HL-60 (cell line): Measurements from ENCODE around the gene RBBP4.

Experiments used
- DNase-seq, 2 experiments: peaks; one replicate each; pipeline ENCODE4 v3.0.0-alpha.2; 2010 to 2020; ENCODE audit warnings: low read depth in 1 of 2, low spot score in 1 of 2
- H3K27ac ChIP-seq: fragments of 250-450 bp; sonication (Bioruptor Pico); replicated peaks from 2 replicates; pipeline ENCODE4 v1.5.1; 2020; ENCODE audit warnings: mild to moderate bottlenecking, moderate library complexity
- H3K27me3 ChIP-seq: fragments of 250-450 bp; sonication (Bioruptor Pico); 2 replicates; pipeline ENCODE4 v1.5.1; 2021; ENCODE audit warnings: mild to moderate bottlenecking, moderate library complexity; ENCODE audit not compliant: insufficient read depth, poor library complexity, severe bottlenecking
- H3K4me3 ChIP-seq: replicated peaks from 2 replicates; pipeline ENCODE4 v1.5.1; 2011; ENCODE audit warnings: mild to moderate bottlenecking, control low read depth, low read length; ENCODE audit not compliant: insufficient read depth
- CTCF ChIP-seq: IDR thresholded peaks from one replicate; pipeline ENCODE4 v1.5.1; 2011; ENCODE audit warnings: low read length, control low read depth, inconsistent platforms; ENCODE audit not compliant: insufficient read depth
- GABPA ChIP-seq: IDR thresholded peaks from 2 replicates; pipeline ENCODE4 v1.6.1; 2012; ENCODE audit warnings: low read depth
- POLR2AphosphoS5 ChIP-seq: IDR thresholded peaks from 2 replicates; pipeline ENCODE4 v1.6.1; 2012; ENCODE audit warnings: low read depth
- REST ChIP-seq: IDR thresholded peaks from 2 replicates; pipeline ENCODE4 v1.6.1; 2012; ENCODE audit warnings: low read depth; ENCODE audit not compliant: insufficient replicate concordance
- SPI1 ChIP-seq: IDR thresholded peaks from 2 replicates; pipeline ENCODE4 v1.6.1; 2012; ENCODE audit warnings: low read depth, mild to moderate bottlenecking, borderline replicate concordance

The RBBP4 gene

GRCh38 chr1:32728413-32729077 lies 77.5 kb downstream of the RBBP4 start:
- H3K27me3 ChIP-seq, result no peaks in the 10 kb centered on the region
- H3K4me3 ChIP-seq, result no peak overlapping the region
- TF ChIP-seq SPI1 (no peak), REST (no peak), POLR2AphosphoS5 (no peak), GABPA (no peak), CTCF (no peak)
- no peak for DNase-seq
- no peak overlapping the region for H3K27ac ChIP-seq

DNA sequence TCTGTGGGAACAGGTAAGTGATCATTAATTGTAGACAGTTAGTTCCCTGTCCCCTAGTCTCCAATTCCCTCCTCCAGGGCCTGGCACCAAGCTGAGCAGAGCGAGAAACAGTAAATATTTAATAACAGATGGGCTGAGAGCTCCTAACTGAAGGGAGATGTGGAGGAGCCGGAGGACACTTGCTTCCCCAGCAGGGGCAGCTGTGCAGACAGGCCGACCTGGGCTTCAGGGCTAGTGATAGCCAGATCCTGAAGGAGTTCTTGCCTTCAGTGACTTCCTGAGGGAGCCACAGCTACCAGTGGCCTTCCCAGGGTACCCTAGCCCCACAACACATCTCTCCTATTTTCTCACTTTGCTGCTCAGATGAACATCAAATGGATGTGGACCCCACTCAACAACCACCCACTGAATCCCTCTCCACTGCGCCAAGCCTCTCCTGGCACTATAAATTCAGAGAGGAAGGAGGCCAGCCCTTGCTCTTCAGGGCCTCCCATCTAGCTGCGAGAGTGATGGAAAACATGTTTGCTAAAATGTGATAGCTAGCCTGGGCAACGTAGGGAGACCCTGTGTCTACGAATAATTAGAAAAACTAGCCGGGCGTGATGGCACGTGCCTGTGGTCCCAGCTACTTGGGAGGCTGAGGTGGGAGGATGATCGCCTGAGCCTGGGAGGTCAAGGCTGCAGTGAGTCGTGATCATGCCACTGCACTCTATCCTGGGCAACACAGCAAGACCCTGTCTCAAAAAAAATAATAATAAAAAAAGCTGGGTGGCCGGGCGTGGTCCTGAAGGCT lies 78.4 kb downstream of the RBBP4 start:
- TF ChIP-seq GABPA (no peak), CTCF (no peak), SPI1 (no peak), POLR2AphosphoS5 (no peak), REST (no peak)
- Histone ChIP-seq H3K27ac (no peak overlapping the region), H3K4me3 (no peak overlapping the region), H3K27me3 (no peaks in the 10 kb centered on the region)
- DNase-seq, result no peak

- Histone ChIP-seq H3K27me3 (peaks cover 2% of the 10 kb centered on the region), H3K4me3 (no peak overlapping the region), H3K27ac (no peak overlapping the region)
- TF ChIP-seq GABPA, result no peak
- no peak for TF ChIP-seq SPI1
- TF ChIP-seq REST, result no peak
- no peak for TF ChIP-seq CTCF
- TF ChIP-seq POLR2AphosphoS5, result no peak
- DNase-seq, result no peak
Measured at GRCh38 chr1:32733582-32734321, 82.7 kb downstream of the RBBP4 start.
